ENCODE data around the gene TNXB. TPM values are rescaled to one million over a fixed set of nuclear protein-coding genes. Genes with fewer than 3 reads are reported as not detected.

TNXB gene
- total and polyA plus RNA-seq, 9 of the 15 experiments (the other 6 are each of a cell fraction or from before 2014, with no cell fraction given) = 0.14 to 28.1 (median 12.4) TPM

- H3K36me3 ChIP-seq (ENCODE audit: control insufficient read depth, insufficient read depth, low read length) = peaks cover under 1% of the 10 kb centered on the region; the same call in 2 of the 3 replicates
- H3K27ac ChIP-seq (ENCODE audit: extremely low read depth, low read depth, low read length) = no peak overlapping the region
- in situ Hi-C loops (cut with MboI) = no loop called here
- H3K9me3 ChIP-seq (replicated peaks; ENCODE audit: control insufficient read depth, insufficient read depth, low read depth, low read length) = no peaks in the 10 kb centered on the region
- DNase-seq (ENCODE audit: extremely low read depth in 1 of 4, low spot score in 3 of 4) = no peak
- ATAC-seq = no peak
- 86% methylated on average over 27 of the region's 55 CpGs for WGBS (ENCODE audit: insufficient coverage, low coverage, missing lambda C conversion rate)
- ChIA-PET POLR2A (no interaction called here), CTCF (ENCODE audit: low intra/inter-chr PET ratio) (no interaction called here)
- no peak overlapping the region for H2AFZ ChIP-seq (ENCODE audit: low read depth, low read length)
- intact Hi-C loops (cut with micrococcal nuclease) = no loop called here
- no peak for TF ChIP-seq NEUROD1 (IDR thresholded peaks at IDR 0.05; ENCODE audit: borderline replicate concordance, low read depth, low read length, partially characterized antibody)
- TF ChIP-seq BCOR (IDR thresholded peaks at IDR 0.05) = no peak
- no peak for TF ChIP-seq STAG1 (CRISPR knock-in tag; IDR thresholded peaks at IDR 0.05; ENCODE audit: borderline replicate concordance)
- no peak for TF ChIP-seq FOXA3 (CRISPR knock-in tag; conservative IDR thresholded peaks at IDR 0.05 in 1 of 2, IDR thresholded peaks at IDR 0.05 in 1 of 2)
- no peak for TF ChIP-seq CHD2 (IDR thresholded peaks at IDR 0.05; ENCODE audit: low read depth, low read length)
- no peak for TF ChIP-seq CXXC5 (CRISPR knock-in tag; IDR thresholded peaks at IDR 0.05)
- TF ChIP-seq ARID4B (CRISPR knock-in tag; IDR thresholded peaks at IDR 0.05) = no peak
- TF ChIP-seq MBD2 (IDR thresholded peaks at IDR 0.05; ENCODE audit: borderline replicate concordance, low read depth) = no peak
- TF ChIP-seq ILF3 (IDR thresholded peaks at IDR 0.05; ENCODE audit: borderline replicate concordance) = no peak
- no peak for TF ChIP-seq ZNF41 (CRISPR knock-in tag; conservative IDR thresholded peaks at IDR 0.05)
- TF ChIP-seq NCOR1 (IDR thresholded peaks at IDR 0.05) = no peak
- TF ChIP-seq ZNF280A (IDR thresholded peaks at IDR 0.05; ENCODE audit: low read depth, partially characterized antibody) = no peak
- no peak for TF ChIP-seq PTTG1 (tag; IDR thresholded peaks at IDR 0.05; ENCODE audit: low read depth)
- no peak for TF ChIP-seq GATAD2B (IDR thresholded peaks at IDR 0.05; ENCODE audit: borderline replicate concordance)
- TF ChIP-seq SAFB2 (IDR thresholded peaks at IDR 0.05; ENCODE audit: borderline replicate concordance, low read depth, low read length, severe bottlenecking) = no peak
- no peak overlapping the region for H3K4me3 ChIP-seq
- peaks cover 28 to 55% of the 10 kb centered on the region in 2 experiments for H3K4me1 ChIP-seq (replicated peaks in 1 of 2; ENCODE audit: control insufficient read depth in 2 of 2, insufficient read depth in 2 of 2, low read length in 2 of 2)
- H3K27me3 ChIP-seq (ENCODE audit: control insufficient read depth in 2 of 2, insufficient read depth in 2 of 2, low read length in 2 of 2) = no peaks in the 10 kb centered on the region
- no peak overlapping the region for H3K4me2 ChIP-seq (ENCODE audit: insufficient read depth, low read length)
- H3K9me1 ChIP-seq (ENCODE audit: control insufficient read depth, insufficient read depth, low read length) = no peaks in the 10 kb centered on the region
- peaks cover 30% of the 10 kb centered on the region for H3K79me2 ChIP-seq (ENCODE audit: control insufficient read depth, insufficient read depth, low read length)
- no peak for FAIRE-seq
- no peak overlapping the region for H3K9ac ChIP-seq (ENCODE audit: insufficient read depth in 1 of 2, low read depth in 2 of 2, low read length in 2 of 2)
- BruUV-seq (replicated peaks) = no TSS peak
- H4K20me1 ChIP-seq (replicated peaks; ENCODE audit: control insufficient read depth, insufficient read depth, low read length) = no peaks in the 10 kb centered on the region
Observed at GRCh38 chr6:32149932-32150870, 41.1 kb upstream of the TNXB start.

Data from K562 (cell line).